Testis (tissue), 3 donors: ENCODE measurements around the gene RHOF. TPM values are rescaled to one million over a fixed set of nuclear protein-coding genes. Genes with fewer than 3 reads are reported as not detected.

Experiments
- DNase-seq: peaks from one replicate; pipeline ENCODE4 v3.0.0-alpha.2; 2019
- H3K27ac ChIP-seq, 2 donors: fragments of 200-600 bp; sonication (generic); one replicate each; pipeline ENCODE4 v1.5.1; 2019
- H3K27me3 ChIP-seq: fragments of 200-600 bp; sonication (generic); one replicate; pipeline ENCODE4 v1.5.1; 2019
- H3K36me3 ChIP-seq: fragments of 200-600 bp; sonication (generic); one replicate; pipeline ENCODE4 v1.5.1; 2017; ENCODE audit warnings: low read depth; ENCODE audit errors: missing control alignments
- H3K4me1 ChIP-seq: fragments of 200-600 bp; sonication (generic); one replicate; pipeline ENCODE4 v1.5.1; 2019
- H3K4me3 ChIP-seq, 2 donors: fragments of 200-600 bp; sonication (generic); one replicate each; pipeline ENCODE4 v1.5.1; 2017 to 2019
- H3K9me3 ChIP-seq: fragments of 200-600 bp; sonication (generic); one replicate; pipeline ENCODE4 v1.5.1; 2017
- CTCF ChIP-seq, 3 experiments: fragments of 450-650 bp in 2 of 3; fragments of 200-600 bp in 1 of 3; sonication (generic) in 1 of 3; IDR thresholded peaks; one replicate each; pipeline ENCODE4 v1.5.1; 2016 to 2019; ENCODE audit warnings: antibody characterized with exemption in 3 of 3, mild to moderate bottlenecking in 2 of 3, moderate library complexity in 1 of 3
- POLR2A ChIP-seq: fragments of 450-650 bp; IDR thresholded peaks from one replicate; pipeline ENCODE4 v1.6.1; 2017; ENCODE audit warnings: antibody characterized with exemption, mild to moderate bottlenecking, moderate library complexity
- WGBS, 2 donors: methylation state at CpG; one replicate each; pipeline ENCODE4 v1.1.5; 2018; 5-methylcytosine and 5-hydroxymethylcytosine counted together
- intact Hi-C: fragments of 100-400 bp; cut with DNase I; formaldehyde crosslinking; loops from one replicate; pipeline ENCODE4 v1.15.1; 2023; ENCODE audit warnings: low total_unique reads
- polyA plus RNA-seq: library from polyadenylated mRNA; stranded (reverse); fragments of 350-450 nt; fragmentation: Illumina TruSeq; extraction: RNeasy Lipid Tissue Mini Kit (QIAGEN cat#74804); gene quantifications from one replicate; pipeline ENCODE4 v1.2.3, GENCODE V29; 2014; ENCODE audit warnings: low read depth, low replicate concordance; ENCODE audit not compliant: insufficient read depth
- total RNA-seq, 2 donors: library from RNA; depleted of rRNA; stranded (reverse); fragments of >200 nt; gene quantifications; one replicate each; pipeline ENCODE4 v1.2.3, GENCODE V29; 2016

RHOF gene
- total and polyA plus RNA-seq, 3 donors from 2014 or later = 16.9 to 20.5 (median 18.0) TPM

GRCh38 chr12:121741743-121742142 is 51.7 kb downstream of the RHOF start:
- Histone ChIP-seq H3K4me1 (no peaks in the 10 kb centered on the region), H3K36me3 (no peaks in the 10 kb centered on the region), H3K4me3 (no peak overlapping the region), H3K9me3 (no peaks in the 10 kb centered on the region), H3K27ac (no peak overlapping the region), H3K27me3 (no peaks in the 10 kb centered on the region)
- no peak for TF ChIP-seq POLR2A
- no peak for TF ChIP-seq CTCF (IDR thresholded peaks at IDR 0.05)
- WGBS, 2 donors = 95 to 98% methylated on average over 6 of the region's 6 CpGs
- intact Hi-C loops = no loop called here
- no peak for DNase-seq

DNA sequence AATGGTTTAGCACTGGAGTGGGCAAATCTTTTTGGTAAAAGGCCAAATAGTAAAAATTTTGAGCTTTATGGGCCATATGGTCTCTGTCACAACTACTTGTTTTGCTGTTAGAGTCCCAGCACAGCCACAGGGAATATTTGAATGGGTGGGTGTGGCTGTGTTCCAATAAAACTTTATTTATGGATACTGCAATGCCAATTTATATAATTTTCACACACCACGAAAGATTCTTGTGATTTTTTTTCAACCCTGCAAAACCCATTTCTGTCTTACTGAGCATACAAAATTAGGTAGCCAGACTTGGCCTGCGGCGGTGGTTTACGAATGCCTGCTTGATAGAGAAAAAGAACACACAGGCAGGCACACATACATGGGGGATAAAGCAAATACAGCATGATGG is 52.6 kb downstream of the RHOF start:
- Histone ChIP-seq H3K27ac (no peak overlapping the region), H3K4me1 (no peaks in the 10 kb centered on the region), H3K27me3 (no peaks in the 10 kb centered on the region), H3K4me3 (no peak overlapping the region), H3K9me3 (no peaks in the 10 kb centered on the region), H3K36me3 (no peaks in the 10 kb centered on the region)
- DNase-seq = no peak
- intact Hi-C loops = no loop called here
- TF ChIP-seq CTCF (IDR thresholded peaks at IDR 0.05) (no peak), POLR2A (no peak)
- WGBS, 2 donors = 95 to 97% methylated on average over 4 of the region's 4 CpGs

DNA sequence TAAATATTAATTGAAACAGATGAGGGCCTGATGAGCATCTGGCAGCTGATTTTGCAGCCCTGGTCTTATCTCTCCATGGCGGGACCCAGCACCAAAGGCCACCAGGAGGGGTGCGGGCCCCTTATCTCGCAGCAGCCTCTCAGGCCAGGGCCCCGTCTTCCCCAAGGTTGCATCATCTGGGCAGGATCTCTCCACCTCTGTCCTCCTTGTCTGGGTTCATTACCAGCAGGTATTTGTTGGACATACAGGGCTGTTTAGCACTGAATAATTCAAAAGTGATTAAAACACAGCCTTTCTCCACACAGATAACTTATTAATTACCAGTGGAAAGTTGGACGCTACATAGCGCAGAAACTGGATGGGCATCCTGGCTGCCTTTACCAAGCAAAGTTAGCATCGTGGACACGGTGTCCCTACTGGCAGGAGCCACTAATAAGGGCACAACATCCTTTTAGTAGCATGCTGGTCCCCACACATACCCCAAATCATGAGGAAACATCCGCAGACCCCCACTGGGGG is 55.1 kb downstream of the RHOF start:
- 85 to 89% methylated on average over 9 of the region's 9 CpGs for WGBS, 2 donors
- intact Hi-C loops = no loop called here
- TF ChIP-seq POLR2A = no peak
- no peak for TF ChIP-seq CTCF (IDR thresholded peaks at IDR 0.05)

DNA sequence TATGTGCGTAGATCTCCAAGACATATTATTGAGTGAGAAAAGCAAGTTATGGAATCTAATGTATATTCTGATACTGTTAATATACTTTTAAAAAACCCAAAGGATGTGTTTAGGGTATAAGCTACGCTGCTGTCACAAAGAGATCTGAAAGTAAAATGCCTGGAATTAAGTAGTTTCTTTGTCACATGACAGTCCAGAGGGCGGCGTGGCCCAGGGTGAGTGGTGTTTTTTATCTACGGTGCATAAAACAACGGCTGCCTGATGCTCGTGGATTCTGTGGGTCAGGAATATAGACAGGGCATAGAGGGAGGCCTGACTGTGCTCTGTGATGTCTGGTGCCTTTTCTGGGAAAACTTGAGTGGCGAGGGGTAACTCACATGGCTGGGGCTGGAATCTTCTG is 59.6 kb downstream of the RHOF start:
- Histone ChIP-seq H3K36me3 (no peaks in the 10 kb centered on the region), H3K27ac (no peak overlapping the region), H3K27me3 (no peaks in the 10 kb centered on the region), H3K4me1 (no peaks in the 10 kb centered on the region), H3K9me3 (no peaks in the 10 kb centered on the region), H3K4me3 (no peak overlapping the region)
- WGBS, 2 donors = 93 to 95% methylated on average over 8 of the region's 8 CpGs
- DNase-seq = no peak
- intact Hi-C loops = no loop called here
- TF ChIP-seq CTCF (IDR thresholded peaks at IDR 0.05) = no peak
- no peak for TF ChIP-seq POLR2A

More for the DNA sequence above, 55.1 kb downstream of the RHOF start:
- Histone ChIP-seq H3K4me3 (no peak overlapping the region), H3K9me3 (no peaks in the 10 kb centered on the region), H3K27me3 (no peaks in the 10 kb centered on the region), H3K27ac (no peak overlapping the region), H3K36me3 (no peaks in the 10 kb centered on the region), H3K4me1 (no peaks in the 10 kb centered on the region)
- no peak for DNase-seq

DNA sequence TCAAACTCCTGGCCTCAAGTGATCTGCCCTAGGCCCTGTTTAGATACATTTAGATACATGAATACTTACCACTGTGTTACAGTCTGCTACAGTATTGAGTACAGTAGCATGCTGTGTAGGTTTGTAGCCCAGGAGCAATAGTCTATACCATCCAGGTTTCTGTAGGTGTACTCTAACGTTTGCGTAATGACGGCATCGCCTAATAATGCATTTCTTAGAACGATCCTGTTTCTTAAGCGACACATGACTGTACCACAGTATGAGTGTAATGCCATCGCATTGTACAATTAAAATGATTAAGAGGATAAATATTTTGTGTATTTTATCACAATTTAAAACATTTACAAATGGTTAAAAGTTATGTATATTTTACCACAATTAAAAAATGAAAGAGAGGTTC is 62.0 kb downstream of the RHOF start:
- no peaks in the 10 kb centered on the region for H3K27me3 ChIP-seq
- intact Hi-C loops = no loop called here
- no peaks in the 10 kb centered on the region for H3K4me1 ChIP-seq
- no peak overlapping the region for H3K27ac ChIP-seq
- DNase-seq = no peak
- 95 to 97% methylated on average over 7 of the region's 7 CpGs for WGBS, 2 donors
- no peaks in the 10 kb centered on the region for H3K36me3 ChIP-seq
- no peaks in the 10 kb centered on the region for H3K9me3 ChIP-seq
- TF ChIP-seq POLR2A = no peak
- no peak for TF ChIP-seq CTCF (IDR thresholded peaks at IDR 0.05)
- H3K4me3 ChIP-seq = no peak overlapping the region
